ENCODE measurements around the gene KIF23. TPM values are rescaled to one million over a fixed set of nuclear protein-coding genes. Genes with fewer than 3 reads are reported as not detected.

The KIF23 gene
- total RNA-seq, 2 donors from 2014 or later, result 1.6 to 4.3 TPM

DNA sequence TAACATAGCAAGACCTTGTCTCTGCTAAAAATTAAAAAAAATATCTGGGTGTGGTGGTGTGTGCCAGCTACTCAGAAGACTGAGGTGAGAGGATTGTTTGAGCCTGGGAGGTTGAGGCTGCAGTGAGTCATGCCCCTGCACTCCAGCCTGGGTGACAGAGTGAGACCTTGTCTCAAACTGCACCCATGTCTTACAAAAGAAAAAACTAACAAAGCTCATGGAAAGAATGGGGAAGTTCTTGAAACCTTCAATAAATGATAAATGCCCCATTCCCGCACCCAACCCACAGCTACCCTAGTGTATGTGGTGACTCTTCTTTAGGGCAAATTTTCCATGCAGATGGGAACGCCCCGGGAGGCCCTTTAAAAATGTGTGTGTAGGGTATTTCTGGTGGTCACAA is 66.8 kb downstream of the KIF23 start:
- peaks cover 5% of the 10 kb centered on the region for H3K4me1 Mint-ChIP-seq
- ATAC-seq (no peak), DNase-seq (no peak)
- H3K27me3 Mint-ChIP-seq, result peaks cover 10% of the 10 kb centered on the region
- H3K27ac Mint-ChIP-seq, result no peak overlapping the region
- H3K4me3 Mint-ChIP-seq, result no peak overlapping the region
- peaks cover 4% of the 10 kb centered on the region for H3K36me3 Mint-ChIP-seq (ENCODE audit: low read depth)
- no peaks in the 10 kb centered on the region for H3K9me3 ChIP-seq (ENCODE audit: control insufficient read depth, low read length, poor library complexity, severe bottlenecking)

DNA sequence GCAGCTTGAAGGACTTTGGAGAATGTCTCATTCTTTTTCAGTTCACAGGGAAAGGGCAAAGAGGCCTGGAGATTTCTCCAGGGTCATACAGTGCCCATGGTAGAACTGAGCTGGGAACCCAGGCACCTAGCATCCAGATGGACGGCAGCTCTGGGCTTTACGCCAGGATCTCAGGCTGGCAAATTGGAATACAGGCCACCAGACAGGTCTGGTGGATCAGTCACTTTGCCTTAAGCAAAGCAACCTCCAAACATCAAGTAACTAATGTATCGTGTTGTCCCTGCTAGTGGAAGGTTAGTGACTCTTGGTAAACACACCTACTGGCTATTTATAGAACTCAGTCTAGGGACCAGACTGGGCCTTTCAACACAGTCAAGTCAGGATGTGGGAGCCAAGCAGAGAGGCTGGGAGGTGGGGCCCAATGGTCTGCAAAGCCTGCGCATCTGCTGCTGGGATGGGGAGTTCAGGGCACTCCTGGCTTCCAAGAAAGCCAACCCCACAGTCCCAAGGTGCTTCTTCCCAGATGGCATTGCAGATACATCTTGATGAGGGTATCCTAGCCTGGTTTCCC is 68.6 kb downstream of the KIF23 start:
- H3K9me3 ChIP-seq (ENCODE audit: control insufficient read depth, low read length, poor library complexity, severe bottlenecking), result no peaks in the 10 kb centered on the region
- peaks cover 4% of the 10 kb centered on the region for H3K36me3 Mint-ChIP-seq (ENCODE audit: low read depth)
- peaks cover 10% of the 10 kb centered on the region for H3K27me3 Mint-ChIP-seq
- no peak overlapping the region for H3K4me3 Mint-ChIP-seq
- ATAC-seq (no peak), DNase-seq (no peak)
- H3K4me1 Mint-ChIP-seq, result peaks cover 5% of the 10 kb centered on the region
- peak overlapping the region; percentile 43 for H3K27ac Mint-ChIP-seq

DNA sequence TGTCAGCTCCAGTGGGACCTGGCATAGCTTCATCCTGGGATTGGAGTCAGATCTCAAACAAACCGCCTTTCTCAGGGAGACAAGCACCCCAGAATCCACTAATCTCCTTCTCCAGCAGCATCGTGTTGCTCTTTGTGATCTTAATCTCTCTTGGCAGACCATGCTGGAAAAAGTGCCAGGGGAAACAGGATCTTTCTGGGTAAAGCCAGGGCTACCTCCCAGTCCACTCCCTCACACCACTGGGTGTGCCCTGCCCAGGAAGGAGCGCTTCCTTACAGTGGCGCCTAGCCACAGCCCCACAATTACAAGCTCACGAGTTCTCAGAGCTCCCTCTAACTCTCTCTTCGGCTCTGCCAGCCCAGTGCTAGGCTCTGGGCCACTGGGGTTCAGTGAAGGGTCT is 70.7 kb downstream of the KIF23 start:
- H3K36me3 Mint-ChIP-seq (ENCODE audit: low read depth), result peaks cover 4% of the 10 kb centered on the region
- H3K4me1 Mint-ChIP-seq, result no peaks in the 10 kb centered on the region
- no peak overlapping the region for H3K27ac Mint-ChIP-seq
- no peak for DNase-seq
- ATAC-seq, result no peak
- H3K27me3 Mint-ChIP-seq, result peaks cover 10% of the 10 kb centered on the region
- H3K9me3 ChIP-seq (ENCODE audit: control insufficient read depth, low read length, poor library complexity, severe bottlenecking), result no peaks in the 10 kb centered on the region
- H3K4me3 Mint-ChIP-seq, result no peak overlapping the region

DNA sequence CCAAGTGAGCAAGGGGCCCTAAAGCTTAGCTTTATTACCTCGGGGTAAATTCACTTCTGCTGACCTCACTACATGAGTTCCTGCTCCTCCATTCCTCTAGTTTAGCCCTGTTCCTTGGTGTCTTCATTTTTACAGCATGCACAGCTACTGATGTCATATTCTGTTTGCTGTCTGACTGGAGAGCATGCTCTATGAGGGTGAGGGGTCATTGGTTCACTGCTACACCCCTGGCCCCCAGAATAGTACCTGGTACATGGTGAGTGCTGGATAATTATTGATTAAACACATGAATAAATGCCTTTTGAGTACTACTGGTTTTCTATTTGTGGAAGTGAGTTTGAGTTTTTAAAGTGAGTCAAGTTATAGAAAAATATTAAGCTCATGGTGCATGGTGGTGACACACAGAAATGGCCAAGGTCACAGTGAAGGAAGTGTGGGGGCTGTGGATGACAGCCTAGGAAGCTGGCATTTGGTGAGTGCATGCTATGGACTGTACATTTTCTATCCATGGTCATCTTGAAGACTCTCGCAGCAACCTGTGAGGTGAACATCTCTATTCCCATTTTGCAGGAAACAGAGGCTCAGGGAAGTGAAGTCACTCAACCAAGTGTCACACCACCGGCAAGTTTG is 72.4 kb downstream of the KIF23 start:
- H3K9me3 ChIP-seq (ENCODE audit: control insufficient read depth, low read length, poor library complexity, severe bottlenecking), result no peaks in the 10 kb centered on the region
- peaks cover 10% of the 10 kb centered on the region for H3K27me3 Mint-ChIP-seq
- H3K27ac Mint-ChIP-seq, result no peak overlapping the region
- H3K4me1 Mint-ChIP-seq, result no peaks in the 10 kb centered on the region
- no peak for DNase-seq
- H3K36me3 Mint-ChIP-seq (ENCODE audit: low read depth), result peaks cover 2% of the 10 kb centered on the region
- ATAC-seq, result no peak
- H3K4me3 Mint-ChIP-seq, result no peak overlapping the region

DNA sequence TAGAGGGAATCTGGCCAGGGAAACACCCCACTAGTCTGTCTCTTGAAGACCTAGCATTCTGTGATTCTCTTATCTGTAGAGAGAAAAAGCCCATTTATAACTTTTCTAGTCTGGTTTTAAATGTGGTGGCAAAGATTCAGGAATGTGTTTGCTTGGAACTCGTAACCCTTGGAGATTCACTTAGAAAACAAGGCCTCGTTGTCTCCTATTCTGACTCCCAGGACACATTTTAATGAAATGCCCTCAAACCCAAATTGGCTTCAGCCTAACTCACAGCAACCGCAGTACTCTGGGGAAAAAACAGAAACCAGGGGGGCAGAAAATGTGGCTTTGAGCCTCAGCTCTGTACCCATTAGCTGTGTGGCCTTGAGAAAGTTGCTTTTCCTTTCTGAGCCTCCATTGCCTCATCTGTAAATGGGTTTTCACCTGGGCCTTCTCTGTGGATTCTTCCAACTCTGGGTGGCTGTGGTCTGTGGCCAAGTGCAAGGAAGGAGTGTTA is 75.0 kb downstream of the KIF23 start:
- no peak overlapping the region for H3K27ac Mint-ChIP-seq
- no peak for ATAC-seq

DNA sequence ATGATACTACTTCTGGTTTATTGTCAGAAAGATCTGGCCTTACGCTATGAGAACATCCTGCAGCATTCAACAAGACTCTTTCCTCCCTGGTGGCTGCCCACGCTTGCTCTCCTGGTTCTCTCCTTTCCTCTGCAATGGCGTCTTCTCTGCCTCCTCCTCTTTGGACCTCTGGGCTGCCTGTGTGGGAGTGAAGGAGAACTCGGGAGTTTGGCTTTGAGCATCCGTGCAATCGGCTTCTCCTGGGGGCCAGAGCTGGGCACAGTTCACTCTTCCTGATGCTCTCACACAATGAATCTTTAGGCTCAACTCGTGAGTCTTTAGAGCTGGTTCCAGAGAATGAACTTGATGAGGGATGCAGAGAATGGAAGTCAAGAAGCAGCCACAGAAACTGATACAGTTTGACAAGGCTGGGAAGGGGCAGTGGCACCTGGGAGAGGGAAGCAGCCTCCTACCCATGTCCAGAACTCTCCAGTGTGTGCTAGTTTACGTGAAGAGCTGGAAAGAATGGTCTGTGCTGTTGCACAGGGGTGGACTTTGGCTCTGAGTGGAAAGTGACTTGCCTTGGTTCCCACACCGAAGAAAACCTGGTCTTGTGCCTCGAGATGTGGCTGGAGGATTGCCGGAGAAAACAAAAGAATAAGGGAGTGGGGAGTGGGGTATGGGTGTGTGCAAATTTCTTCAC is 76.3 kb downstream of the KIF23 start:
- no peaks in the 10 kb centered on the region for H3K27me3 Mint-ChIP-seq
- DNase-seq (no peak), ATAC-seq (no peak)
- H3K4me1 Mint-ChIP-seq, result peaks cover 3% of the 10 kb centered on the region
- no peak overlapping the region for H3K4me3 Mint-ChIP-seq
- no peaks in the 10 kb centered on the region for H3K9me3 ChIP-seq (ENCODE audit: control insufficient read depth, low read length, poor library complexity, severe bottlenecking)
- H3K36me3 Mint-ChIP-seq (ENCODE audit: low read depth), result peaks cover 2% of the 10 kb centered on the region
- no peak overlapping the region for H3K27ac Mint-ChIP-seq

More for the DNA sequence above, 75.0 kb downstream of the KIF23 start:
- H3K4me1 Mint-ChIP-seq, result peaks cover 3% of the 10 kb centered on the region
- no peak for DNase-seq
- peaks cover 2% of the 10 kb centered on the region for H3K36me3 Mint-ChIP-seq (ENCODE audit: low read depth)
- no peak overlapping the region for H3K4me3 Mint-ChIP-seq
- H3K27me3 Mint-ChIP-seq, result peaks cover 6% of the 10 kb centered on the region
- no peaks in the 10 kb centered on the region for H3K9me3 ChIP-seq (ENCODE audit: control insufficient read depth, low read length, poor library complexity, severe bottlenecking)

DNA sequence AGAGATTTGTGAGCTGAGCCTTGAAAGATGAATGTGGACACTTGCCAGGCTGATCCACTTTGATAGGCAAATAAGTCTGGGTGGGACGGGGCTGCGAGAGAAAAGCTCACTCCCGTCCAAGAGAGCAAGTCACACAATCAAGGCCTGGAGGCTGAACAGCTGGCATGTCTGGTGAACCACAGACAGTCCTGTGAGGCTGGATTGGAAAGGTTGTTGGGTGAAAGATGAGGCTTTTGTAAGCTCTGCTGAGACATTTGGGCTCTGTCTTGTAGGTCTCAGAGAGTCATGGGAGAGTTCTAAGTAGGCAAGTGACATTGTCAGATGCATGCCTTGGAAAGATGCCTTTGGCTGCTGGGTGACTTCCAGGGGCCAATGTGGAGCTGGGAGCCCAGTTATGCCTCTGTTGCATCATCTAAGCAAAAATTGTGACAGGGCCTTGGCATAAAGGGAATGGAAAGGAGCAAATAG is 76.9 kb downstream of the KIF23 start:
- Mint-ChIP-seq H3K4me1 (peaks cover 3% of the 10 kb centered on the region), H3K27ac (no peak overlapping the region), H3K36me3 (ENCODE audit: low read depth) (peaks cover 2% of the 10 kb centered on the region), H3K4me3 (no peak overlapping the region), H3K27me3 (no peaks in the 10 kb centered on the region)
- no peak for DNase-seq
- no peak for ATAC-seq
- H3K9me3 ChIP-seq (ENCODE audit: control insufficient read depth, low read length, poor library complexity, severe bottlenecking), result no peaks in the 10 kb centered on the region

DNA sequence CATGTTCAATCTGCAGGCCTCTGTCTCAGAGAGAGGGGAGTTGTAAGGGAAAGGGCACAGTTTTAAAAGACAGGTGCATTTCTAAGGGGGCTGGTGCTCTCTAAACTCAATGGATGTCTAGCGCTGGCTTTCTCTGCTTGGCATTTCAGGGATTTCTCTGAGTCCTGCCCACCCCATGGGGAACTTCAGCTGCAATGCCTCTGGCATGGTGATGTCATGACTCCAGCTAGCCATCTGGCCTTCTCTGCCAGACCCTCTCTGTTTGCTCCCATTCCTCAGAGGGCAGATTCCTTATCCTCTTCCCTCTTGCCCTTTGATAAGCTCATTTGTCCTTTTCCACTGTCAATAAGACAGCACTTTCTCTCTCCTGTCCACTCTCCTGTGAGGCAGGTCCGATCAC is 79.3 kb downstream of the KIF23 start:
- H3K9me3 ChIP-seq (ENCODE audit: control insufficient read depth, low read length, poor library complexity, severe bottlenecking), result no peaks in the 10 kb centered on the region
- DNase-seq (no peak), ATAC-seq (no peak)
- Mint-ChIP-seq H3K4me1 (peaks cover 3% of the 10 kb centered on the region), H3K27me3 (peaks cover 4% of the 10 kb centered on the region), H3K36me3 (ENCODE audit: low read depth) (peaks cover 2% of the 10 kb centered on the region), H3K27ac (no peak overlapping the region), H3K4me3 (no peak overlapping the region)

DNA sequence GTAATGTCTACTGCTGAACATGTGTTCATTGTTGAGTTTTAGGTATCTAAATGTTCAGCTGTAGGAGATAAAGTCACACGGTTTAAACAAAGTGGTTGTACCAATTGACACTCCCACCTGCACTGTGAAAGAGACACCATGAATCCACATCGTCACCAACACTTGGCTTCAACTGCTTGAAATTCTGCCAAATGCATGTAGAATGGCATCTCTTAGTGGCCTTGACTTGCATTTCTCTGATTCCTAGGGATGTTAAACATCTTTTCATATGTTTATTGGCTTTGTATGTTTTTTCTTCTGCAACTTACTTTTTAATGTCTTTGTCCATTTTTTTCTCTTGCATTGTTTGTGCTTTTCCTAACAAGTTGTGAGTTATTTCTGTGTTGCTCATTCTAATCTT is 81.9 kb downstream of the KIF23 start:
- H3K27ac Mint-ChIP-seq, result no peak overlapping the region
- peaks cover 3% of the 10 kb centered on the region for H3K4me1 Mint-ChIP-seq
- no peak overlapping the region for H3K4me3 Mint-ChIP-seq
- DNase-seq, result no peak
- peaks cover 2% of the 10 kb centered on the region for H3K36me3 Mint-ChIP-seq (ENCODE audit: low read depth)
- H3K9me3 ChIP-seq (ENCODE audit: control insufficient read depth, low read length, poor library complexity, severe bottlenecking), result no peaks in the 10 kb centered on the region
- peaks cover 4% of the 10 kb centered on the region for H3K27me3 Mint-ChIP-seq
- no peak for ATAC-seq

DNA sequence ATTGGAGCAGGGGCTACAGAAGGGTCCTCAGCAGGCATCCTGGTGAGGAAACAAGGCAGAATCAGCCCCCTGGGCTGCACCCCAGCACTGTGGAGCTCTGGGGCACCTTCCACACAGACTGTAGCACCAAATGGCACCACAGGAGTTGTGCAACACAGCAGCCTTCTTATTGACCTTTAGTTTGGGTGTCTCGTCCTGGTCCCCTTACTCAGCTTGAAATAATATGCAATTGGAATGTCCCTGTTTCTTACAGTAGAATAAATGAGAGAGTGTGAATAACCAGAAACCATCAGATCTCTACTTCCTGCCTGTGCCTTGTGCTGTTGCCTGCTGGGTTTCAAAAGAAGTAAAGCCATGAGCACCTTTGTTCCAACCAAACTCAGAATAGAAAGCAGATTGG is 82.9 kb downstream of the KIF23 start:
- no peak overlapping the region for H3K27ac Mint-ChIP-seq
- H3K4me1 Mint-ChIP-seq, result peaks cover 3% of the 10 kb centered on the region
- H3K9me3 ChIP-seq (ENCODE audit: control insufficient read depth, low read length, poor library complexity, severe bottlenecking), result no peaks in the 10 kb centered on the region
- H3K4me3 Mint-ChIP-seq, result no peak overlapping the region
- H3K36me3 Mint-ChIP-seq (ENCODE audit: low read depth), result no peaks in the 10 kb centered on the region
- DNase-seq (no peak), ATAC-seq (no peak)
- H3K27me3 Mint-ChIP-seq, result peaks cover 4% of the 10 kb centered on the region

DNA sequence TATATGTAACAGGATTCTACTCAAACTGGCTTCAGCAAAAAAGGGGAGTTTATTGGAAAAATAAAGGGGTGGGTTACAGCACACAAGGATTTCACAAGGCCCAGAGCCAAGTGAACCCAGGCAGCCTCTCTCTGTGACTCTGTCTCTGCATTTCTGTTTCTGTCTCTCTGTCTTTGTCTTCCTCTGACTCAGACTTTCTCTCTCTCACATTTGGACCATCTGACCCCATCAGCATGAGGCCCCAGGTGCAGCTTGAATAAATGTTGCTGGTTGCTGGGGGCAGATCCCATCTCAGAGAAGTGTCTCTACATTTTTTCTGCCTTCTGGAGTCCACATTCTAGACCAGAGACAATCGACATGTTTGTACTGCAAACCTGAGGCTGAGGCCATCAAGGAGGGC is 83.5 kb downstream of the KIF23 start:
- no peak overlapping the region for H3K27ac Mint-ChIP-seq
- H3K9me3 ChIP-seq (ENCODE audit: control insufficient read depth, low read length, poor library complexity, severe bottlenecking), result no peaks in the 10 kb centered on the region
- peaks cover 3% of the 10 kb centered on the region for H3K4me1 Mint-ChIP-seq
- H3K36me3 Mint-ChIP-seq (ENCODE audit: low read depth), result no peaks in the 10 kb centered on the region
- no peak for ATAC-seq
- H3K27me3 Mint-ChIP-seq, result peaks cover 4% of the 10 kb centered on the region
- no peak overlapping the region for H3K4me3 Mint-ChIP-seq
- no peak for DNase-seq

All from T-helper 17 cell (primary cell).